Measurements from ENCODE around the gene ALK.
"Not testable (repeated sequence)": the region's sequence is repeated elsewhere in the genome, so short reads cannot be mapped to it uniquely, and the experiment has no call there.

Gene ALK

GRCh38 chr2:29255004-29255403, 666.4 kb downstream of the ALK start:
- no peak for DNase-seq

- DNase-seq, result not testable (repeated sequence)
These were observed 667.7 kb downstream of the ALK start for GRCh38 chr2:29253495-29254275.

- no peak for DNase-seq
These were observed 668.4 kb downstream of the ALK start for GRCh38 chr2:29253026-29253425.

GRCh38 chr2:29251406-29251805, 670.0 kb downstream of the ALK start:
- DNase-seq, result no peak

GRCh38 chr2:29250977-29251376, 670.4 kb downstream of the ALK start:
- no peak for DNase-seq

- no peak for DNase-seq
These were observed 671.6 kb downstream of the ALK start for GRCh38 chr2:29249666-29250253.

- no peak for DNase-seq
These were observed 674.0 kb downstream of the ALK start for GRCh38 chr2:29247336-29247914.

GRCh38 chr2:29246383-29247300, 674.7 kb downstream of the ALK start:
- no peak for DNase-seq

- DNase-seq, result no peak
These were observed 675.5 kb downstream of the ALK start for GRCh38 chr2:29245742-29246382.

- DNase-seq, result not testable (repeated sequence)
These were observed 676.2 kb downstream of the ALK start for GRCh38 chr2:29245035-29245741.

GRCh38 chr2:29242621-29243375, 678.6 kb downstream of the ALK start:
- DNase-seq, result no peak

GRCh38 chr2:29241955-29242565, 679.3 kb downstream of the ALK start:
- no peak for DNase-seq

- no peak for DNase-seq
These were observed 680.0 kb downstream of the ALK start for GRCh38 chr2:29241341-29241740.

GRCh38 chr2:29240601-29241000, 680.8 kb downstream of the ALK start:
- DNase-seq, result no peak

- no peak for DNase-seq
These were observed 682.0 kb downstream of the ALK start for GRCh38 chr2:29239209-29239960.

- DNase-seq, result no peak
These were observed 682.9 kb downstream of the ALK start for GRCh38 chr2:29238497-29238896.

GRCh38 chr2:29236074-29236473, 685.3 kb downstream of the ALK start:
- no peak for DNase-seq

GRCh38 chr2:29235411-29235810, 686.0 kb downstream of the ALK start:
- DNase-seq, result no peak

GRCh38 chr2:29233428-29233827, 688.0 kb downstream of the ALK start:
- DNase-seq, result no peak

GRCh38 chr2:29232041-29232440, 689.3 kb downstream of the ALK start:
- no peak for DNase-seq

Data from NCI-H748 treated with DMSO at 0.1 percent for 48 hours (cell line).